ENCODE measurements around the gene BRINP2. TPM values are rescaled to one million over a fixed set of nuclear protein-coding genes. Genes with fewer than 3 reads are reported as not detected.
A peak's percentile ranks its signal among the peaks of the same experiment; 100 is the strongest.

BRINP2 gene
- total RNA-seq, 4 donors from 2014 or later = not detected

- no peak overlapping the region for H3K27ac ChIP-seq
- DNase-seq (no peak), ATAC-seq (no peak)
- in situ Hi-C loops (cut with MboI; ENCODE audit: low sequenced_read_pairs in 4 of 4) (loop anchor here in 1 of 4 donors (25.0 kb wide), 1 partner anchor 702 kb away; no protein-coding TSS in a partner anchor), intact Hi-C loops (cut with DNase I; ENCODE audit: low total_unique reads) (no loop called here)
- no peaks in the 10 kb centered on the region for H3K27me3 ChIP-seq
- H3K36me3 ChIP-seq = no peaks in the 10 kb centered on the region
- no peaks in the 10 kb centered on the region for H3K9me3 ChIP-seq
- no peaks in the 10 kb centered on the region for H3K4me1 ChIP-seq
- TF ChIP-seq CTCF (IDR thresholded peaks at IDR 0.05 in 4 of 5, conservative IDR thresholded peaks at IDR 0.05 in 1 of 5) = no peak
- no peak for TF ChIP-seq POLR2A (IDR thresholded peaks at IDR 0.05)
- no peak overlapping the region for H3K4me3 ChIP-seq
Observed at GRCh38 chr1:177235350-177235749, 64.6 kb downstream of the BRINP2 start.

GRCh38 chr1:177236962-177237361 is 66.2 kb downstream of the BRINP2 start:
- no peak overlapping the region for H3K4me3 ChIP-seq
- intact Hi-C loops (cut with DNase I; ENCODE audit: low total_unique reads) (no loop called here), in situ Hi-C loops (cut with MboI; ENCODE audit: low sequenced_read_pairs in 4 of 4) (loop anchor here in 1 of 4 donors (25.0 kb wide), 1 partner anchor 700 kb away; no protein-coding TSS in a partner anchor)
- no peaks in the 10 kb centered on the region for H3K9me3 ChIP-seq
- H3K27ac ChIP-seq = no peak overlapping the region
- H3K36me3 ChIP-seq = no peaks in the 10 kb centered on the region
- no peak for DNase-seq
- H3K4me1 ChIP-seq = no peaks in the 10 kb centered on the region
- no peaks in the 10 kb centered on the region for H3K27me3 ChIP-seq
- ATAC-seq = peak in 1 of 2 donors; percentile 36
- TF ChIP-seq CTCF (IDR thresholded peaks at IDR 0.05 in 4 of 5, conservative IDR thresholded peaks at IDR 0.05 in 1 of 5) = no peak
- TF ChIP-seq POLR2A (IDR thresholded peaks at IDR 0.05) = no peak

GRCh38 chr1:177238967-177239366 is 68.2 kb downstream of the BRINP2 start:
- Histone ChIP-seq H3K4me1 (no peaks in the 10 kb centered on the region), H3K4me3 (no peak overlapping the region), H3K36me3 (no peaks in the 10 kb centered on the region), H3K27ac (no peak overlapping the region), H3K9me3 (no peaks in the 10 kb centered on the region), H3K27me3 (no peaks in the 10 kb centered on the region)
- in situ Hi-C loops (cut with MboI; ENCODE audit: low sequenced_read_pairs in 4 of 4) = loop anchor here in 1 of 4 donors (25.0 kb wide), 1 partner anchor 698 kb away; no protein-coding TSS in a partner anchor
- TF ChIP-seq POLR2A (IDR thresholded peaks at IDR 0.05) = no peak
- no peak for TF ChIP-seq CTCF (IDR thresholded peaks at IDR 0.05 in 4 of 5, conservative IDR thresholded peaks at IDR 0.05 in 1 of 5)
- no peak for DNase-seq
- no peak for ATAC-seq
- intact Hi-C loops (cut with DNase I; ENCODE audit: low total_unique reads) = no loop called here

GRCh38 chr1:177239792-177240191 is 69.0 kb downstream of the BRINP2 start:
- in situ Hi-C loops (cut with MboI; ENCODE audit: low sequenced_read_pairs in 4 of 4) = loop anchor here in 1 of 4 donors (25.0 kb wide), 1 partner anchor 698 kb away; no protein-coding TSS in a partner anchor
- H3K9me3 ChIP-seq = no peaks in the 10 kb centered on the region
- no peak overlapping the region for H3K27ac ChIP-seq
- TF ChIP-seq POLR2A (IDR thresholded peaks at IDR 0.05) (no peak), CTCF (IDR thresholded peaks at IDR 0.05 in 4 of 5, conservative IDR thresholded peaks at IDR 0.05 in 1 of 5) (no peak)
- H3K27me3 ChIP-seq = no peaks in the 10 kb centered on the region
- intact Hi-C loops (cut with DNase I; ENCODE audit: low total_unique reads) = no loop called here
- H3K4me1 ChIP-seq = no peaks in the 10 kb centered on the region
- ATAC-seq (no peak), DNase-seq (no peak)
- no peak overlapping the region for H3K4me3 ChIP-seq
- H3K36me3 ChIP-seq = no peaks in the 10 kb centered on the region

GRCh38 chr1:177243773-177244172 is 73.0 kb downstream of the BRINP2 start:
- Histone ChIP-seq H3K4me1 (no peaks in the 10 kb centered on the region), H3K4me3 (no peak overlapping the region), H3K9me3 (no peaks in the 10 kb centered on the region), H3K27ac (no peak overlapping the region), H3K36me3 (no peaks in the 10 kb centered on the region), H3K27me3 (no peaks in the 10 kb centered on the region)
- ATAC-seq = no peak
- in situ Hi-C loops (cut with MboI; ENCODE audit: low sequenced_read_pairs in 4 of 4) (loop anchor here in 1 of 4 donors (25.0 kb wide), 1 partner anchor 694 kb away; no protein-coding TSS in a partner anchor), intact Hi-C loops (cut with DNase I; ENCODE audit: low total_unique reads) (no loop called here)
- DNase-seq = no peak
- TF ChIP-seq POLR2A (IDR thresholded peaks at IDR 0.05) (no peak), CTCF (IDR thresholded peaks at IDR 0.05 in 4 of 5, conservative IDR thresholded peaks at IDR 0.05 in 1 of 5) (no peak)
